GM04504 (cell line): ENCODE measurements around the gene SPOCK3.

Source experiments
- DNase-seq: peaks from one replicate; pipeline ENCODE4 v3.0.0-alpha.2; 2012; ENCODE audit warnings: low read depth

Gene SPOCK3

GRCh38 chr4:167176723-167177367 lies 57.4 kb downstream of the SPOCK3 start:
- no peak for DNase-seq

GRCh38 chr4:167171928-167172327 lies 62.4 kb downstream of the SPOCK3 start:
- no peak for DNase-seq

GRCh38 chr4:167168611-167169010 lies 65.7 kb downstream of the SPOCK3 start:
- no peak for DNase-seq

GRCh38 chr4:167150587-167150986 lies 83.7 kb downstream of the SPOCK3 start:
- no peak for DNase-seq

- DNase-seq, result no peak
These were observed 89.7 kb downstream of the SPOCK3 start for GRCh38 chr4:167144605-167145004.

GRCh38 chr4:167143018-167143417 lies 91.3 kb downstream of the SPOCK3 start:
- no peak for DNase-seq

GRCh38 chr4:167136270-167136669 lies 98.0 kb downstream of the SPOCK3 start:
- DNase-seq, result no peak

- DNase-seq, result no peak
These were observed 105.1 kb downstream of the SPOCK3 start for GRCh38 chr4:167129146-167129545.

- no peak for DNase-seq
These were observed 114.9 kb downstream of the SPOCK3 start for GRCh38 chr4:167119392-167119791.

GRCh38 chr4:167117273-167117672 lies 117.0 kb downstream of the SPOCK3 start:
- DNase-seq, result no peak

GRCh38 chr4:167114416-167114971 lies 119.8 kb downstream of the SPOCK3 start:
- DNase-seq, result no peak

GRCh38 chr4:167111622-167112021 lies 122.7 kb downstream of the SPOCK3 start:
- DNase-seq, result no peak

GRCh38 chr4:167111092-167111491 lies 123.2 kb downstream of the SPOCK3 start:
- no peak for DNase-seq

GRCh38 chr4:167109859-167110258 lies 124.4 kb downstream of the SPOCK3 start:
- DNase-seq, result no peak

GRCh38 chr4:167105857-167106256 lies 128.4 kb downstream of the SPOCK3 start:
- DNase-seq, result no peak

GRCh38 chr4:167102475-167102874 lies 131.8 kb downstream of the SPOCK3 start:
- DNase-seq, result no peak

- DNase-seq, result no peak
These were observed 133.3 kb downstream of the SPOCK3 start for GRCh38 chr4:167101035-167101434.

- no peak for DNase-seq
These were observed 134.2 kb downstream of the SPOCK3 start for GRCh38 chr4:167100120-167100519.

- no peak for DNase-seq
These were observed 146.2 kb downstream of the SPOCK3 start for GRCh38 chr4:167088115-167088514.

- no peak for DNase-seq
These were observed 150.0 kb downstream of the SPOCK3 start for GRCh38 chr4:167084321-167084720.

- DNase-seq, result no peak
These were observed 154.5 kb downstream of the SPOCK3 start for GRCh38 chr4:167079762-167080161.

GRCh38 chr4:167052631-167053091 lies 181.6 kb downstream of the SPOCK3 start:
- DNase-seq, result no peak

- no peak for DNase-seq
These were observed 185.0 kb downstream of the SPOCK3 start for GRCh38 chr4:167049257-167049656.

GRCh38 chr4:167041524-167041923 lies 192.8 kb downstream of the SPOCK3 start:
- DNase-seq, result no peak
